PFSK-1 (cell line): ENCODE results near the gene INSC.

Source experiments
- FOXP2 ChIP-seq: optimal IDR thresholded peaks from 2 replicates; pipeline ENCODE3; 2011; ENCODE audit warnings: borderline replicate concordance, control low read depth, inconsistent platforms; ENCODE audit not compliant: insufficient read depth; ENCODE audit errors: extremely low read length, extremely low read depth
- POLR2AphosphoS5 ChIP-seq: IDR thresholded peaks from 2 replicates; pipeline ENCODE4 v1.6.1; 2012; ENCODE audit warnings: low read depth, mild to moderate bottlenecking, control low read depth, low read length, moderate library complexity
- SIN3A ChIP-seq: IDR thresholded peaks from 2 replicates; pipeline ENCODE4 v1.6.1; 2012; ENCODE audit warnings: mild to moderate bottlenecking, low read length, moderate library complexity, borderline replicate concordance; ENCODE audit not compliant: insufficient read depth
- TAF1 ChIP-seq: IDR thresholded peaks from 2 replicates; pipeline ENCODE4 v1.6.1; 2012; ENCODE audit warnings: low read length, control low read depth, borderline replicate concordance; ENCODE audit not compliant: insufficient read depth
- TF ChIP-seq, protein P1 (sequence below), 2 experiments: IDR thresholded peaks; 2 replicates each; pipeline versions ENCODE4 v1.6.1 to v1.8.0; 2011 to 2012; ENCODE audit warnings: low read depth in 2 of 2, low read length in 2 of 2, control low read depth in 1 of 2, inconsistent platforms in 1 of 2, mild to moderate bottlenecking in 1 of 2, moderate library complexity in 1 of 2; ENCODE audit not compliant: insufficient read depth in 1 of 2

The INSC gene

DNA sequence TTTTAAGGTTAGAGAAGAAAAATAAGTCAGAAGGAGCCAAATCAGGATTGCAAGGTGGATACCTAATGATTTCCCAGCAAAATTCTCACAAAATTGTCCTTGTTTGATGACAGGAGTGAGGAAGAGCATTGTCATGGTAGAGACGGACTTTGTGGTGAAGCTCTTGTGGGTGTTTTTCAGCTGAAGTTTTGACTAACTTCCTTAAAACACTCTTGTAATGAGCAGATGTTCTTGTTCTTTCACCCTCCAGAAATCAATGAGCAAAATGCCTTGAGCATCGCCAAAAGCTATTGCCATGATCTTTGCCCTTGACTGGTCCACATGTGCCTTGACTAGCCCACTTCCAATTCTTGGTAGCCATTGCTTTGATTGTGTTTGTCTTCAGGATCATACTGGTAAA is 21.3 kb upstream of the INSC start:
- TF ChIP-seq TAF1 (no peak), POLR2AphosphoS5 (no peak), SIN3A (no peak), FOXP2 (no peak)
- TF ChIP-seq, protein P1, sequence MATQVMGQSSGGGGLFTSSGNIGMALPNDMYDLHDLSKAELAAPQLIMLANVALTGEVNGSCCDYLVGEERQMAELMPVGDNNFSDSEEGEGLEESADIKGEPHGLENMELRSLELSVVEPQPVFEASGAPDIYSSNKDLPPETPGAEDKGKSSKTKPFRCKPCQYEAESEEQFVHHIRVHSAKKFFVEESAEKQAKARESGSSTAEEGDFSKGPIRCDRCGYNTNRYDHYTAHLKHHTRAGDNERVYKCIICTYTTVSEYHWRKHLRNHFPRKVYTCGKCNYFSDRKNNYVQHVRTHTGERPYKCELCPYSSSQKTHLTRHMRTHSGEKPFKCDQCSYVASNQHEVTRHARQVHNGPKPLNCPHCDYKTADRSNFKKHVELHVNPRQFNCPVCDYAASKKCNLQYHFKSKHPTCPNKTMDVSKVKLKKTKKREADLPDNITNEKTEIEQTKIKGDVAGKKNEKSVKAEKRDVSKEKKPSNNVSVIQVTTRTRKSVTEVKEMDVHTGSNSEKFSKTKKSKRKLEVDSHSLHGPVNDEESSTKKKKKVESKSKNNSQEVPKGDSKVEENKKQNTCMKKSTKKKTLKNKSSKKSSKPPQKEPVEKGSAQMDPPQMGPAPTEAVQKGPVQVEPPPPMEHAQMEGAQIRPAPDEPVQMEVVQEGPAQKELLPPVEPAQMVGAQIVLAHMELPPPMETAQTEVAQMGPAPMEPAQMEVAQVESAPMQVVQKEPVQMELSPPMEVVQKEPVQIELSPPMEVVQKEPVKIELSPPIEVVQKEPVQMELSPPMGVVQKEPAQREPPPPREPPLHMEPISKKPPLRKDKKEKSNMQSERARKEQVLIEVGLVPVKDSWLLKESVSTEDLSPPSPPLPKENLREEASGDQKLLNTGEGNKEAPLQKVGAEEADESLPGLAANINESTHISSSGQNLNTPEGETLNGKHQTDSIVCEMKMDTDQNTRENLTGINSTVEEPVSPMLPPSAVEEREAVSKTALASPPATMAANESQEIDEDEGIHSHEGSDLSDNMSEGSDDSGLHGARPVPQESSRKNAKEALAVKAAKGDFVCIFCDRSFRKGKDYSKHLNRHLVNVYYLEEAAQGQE (IDR thresholded peaks at IDR 0.05; ENCODE audit: insufficient read depth in 1 of 2, low read depth in 2 of 2, low read length in 2 of 2) = no peak

DNA sequence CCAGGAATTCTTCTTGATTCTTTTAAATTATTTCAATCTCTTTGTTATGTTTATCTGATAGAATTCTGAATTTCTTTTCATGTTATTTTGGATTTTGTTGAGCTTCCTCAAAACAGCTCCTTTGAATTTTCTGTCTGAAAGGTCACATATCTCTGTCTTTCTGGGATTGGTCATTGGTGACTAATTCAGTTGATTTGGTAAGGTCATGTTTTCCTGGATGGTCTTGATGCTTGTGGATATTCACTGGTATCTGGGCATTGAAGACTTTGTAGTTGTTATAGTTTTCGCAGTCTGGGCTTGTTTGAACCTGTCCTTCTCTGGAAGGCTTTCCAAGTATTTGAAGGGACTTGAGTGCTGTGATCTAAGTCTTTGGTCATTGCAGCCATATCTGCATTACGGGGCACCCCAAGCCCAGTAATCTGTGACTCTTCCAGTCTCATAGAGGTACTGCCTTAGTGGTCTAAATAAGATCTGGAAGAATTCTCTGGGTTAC is 18.9 kb upstream of the INSC start:
- TF ChIP-seq, protein P1 (IDR thresholded peaks at IDR 0.05; ENCODE audit: insufficient read depth in 1 of 2, low read depth in 2 of 2, low read length in 2 of 2) = no peak
- TF ChIP-seq POLR2AphosphoS5 (no peak), TAF1 (no peak), SIN3A (no peak), FOXP2 (no peak)

GRCh38 chr11:15097411-15097810 is 17.3 kb upstream of the INSC start:
- TF ChIP-seq TAF1 (no peak), POLR2AphosphoS5 (no peak), SIN3A (no peak), FOXP2 (no peak)
- TF ChIP-seq, protein P1 (IDR thresholded peaks at IDR 0.05; ENCODE audit: insufficient read depth in 1 of 2, low read depth in 2 of 2, low read length in 2 of 2) = no peak

DNA sequence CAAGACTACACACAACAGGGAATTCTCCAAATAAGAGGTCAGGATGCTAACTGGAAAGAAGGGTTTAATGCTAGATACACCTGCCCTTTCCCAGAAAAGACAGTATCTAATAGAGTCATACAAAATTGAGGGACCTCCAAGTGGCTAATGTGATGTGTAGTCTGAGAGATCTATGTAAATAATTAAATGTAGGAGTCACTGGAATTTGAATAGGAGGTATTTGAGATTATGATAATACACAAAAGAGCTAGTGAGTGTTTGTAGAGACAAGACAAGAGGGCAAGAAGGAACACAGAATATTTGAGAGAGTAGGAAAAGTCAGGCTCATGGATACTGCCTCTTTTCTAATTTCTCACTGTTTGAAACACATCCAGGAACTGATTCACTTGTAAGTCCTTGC is 15.5 kb upstream of the INSC start:
- TF ChIP-seq, protein P1 (IDR thresholded peaks at IDR 0.05; ENCODE audit: insufficient read depth in 1 of 2, low read depth in 2 of 2, low read length in 2 of 2) = no peak

GRCh38 chr11:15101072-15101709 is 13.5 kb upstream of the INSC start:
- TF ChIP-seq SIN3A = no peak
- no peak for TF ChIP-seq TAF1
- TF ChIP-seq, protein P1 (IDR thresholded peaks at IDR 0.05; ENCODE audit: insufficient read depth in 1 of 2, low read depth in 2 of 2, low read length in 2 of 2) = no peak
- TF ChIP-seq FOXP2 = no peak
- TF ChIP-seq POLR2AphosphoS5 = no peak
